Uterus (tissue), 4 donors: ENCODE results near the gene NFIA. TPM values are rescaled to one million over a fixed set of nuclear protein-coding genes. Genes with fewer than 3 reads are reported as not detected.

ENCODE experiments used
- DNase-seq, 2 donors: peaks; one replicate each; pipeline ENCODE4 v3.0.0-alpha.2; 2019 to 2020
- H3K27ac ChIP-seq, 2 donors: fragments of 200-600 bp; sonication (generic); 1 replicate in 1 of 2; 2 replicates in 1 of 2; pipeline ENCODE4 v1.5.1; 2016 to 2018
- H3K27me3 ChIP-seq, 2 donors: fragments of 200-600 bp; sonication (generic); one replicate each; pipeline ENCODE4 v1.5.1; 2018 to 2019; ENCODE audit warnings: control low read depth in 1 of 2
- H3K36me3 ChIP-seq, 2 donors: fragments of 200-600 bp; sonication (generic); one replicate each; pipeline ENCODE4 v1.5.1; 2019; ENCODE audit warnings: control low read depth in 1 of 2
- H3K4me1 ChIP-seq, 2 donors: fragments of 200-600 bp; sonication (generic); one replicate each; pipeline ENCODE4 v1.5.1; 2018 to 2019; ENCODE audit warnings: control low read depth in 1 of 2
- H3K4me3 ChIP-seq, 2 donors: fragments of 200-600 bp; sonication (generic); 1 replicate in 1 of 2; 2 replicates in 1 of 2; pipeline ENCODE4 v1.5.1; 2018 to 2019; ENCODE audit warnings: mild to moderate bottlenecking in 1 of 2
- H3K9me3 ChIP-seq, 2 donors: fragments of 200-600 bp; sonication (generic); one replicate each; pipeline ENCODE4 v1.5.1; 2019; ENCODE audit warnings: control low read depth in 1 of 2
- CTCF ChIP-seq, 4 experiments: fragments of 200-600 bp in 2 of 4; fragments of 450-650 bp in 2 of 4; sonication (generic) in 2 of 4; IDR thresholded peaks; one replicate each; pipeline ENCODE4 v1.5.1; 2016 to 2019; ENCODE audit warnings: antibody characterized with exemption in 4 of 4, mild to moderate bottlenecking in 2 of 4, moderate library complexity in 1 of 4
- POLR2A ChIP-seq, 2 donors: fragments of 450-650 bp; IDR thresholded peaks; one replicate each; pipeline ENCODE4 v1.6.1; 2016; ENCODE audit warnings: antibody characterized with exemption in 2 of 2, mild to moderate bottlenecking in 1 of 2, moderate library complexity in 1 of 2
- intact Hi-C: fragments of 100-400 bp; cut with DNase I; formaldehyde crosslinking; loops from one replicate; pipeline ENCODE4 v1.15.1; 2023; ENCODE audit warnings: low total_unique reads
- total RNA-seq, 4 donors: library from RNA; depleted of rRNA in 3 of 4; stranded (reverse); fragments of >200 nt in 3 of 4; gene quantifications; one replicate each; pipeline versions ENCODE4 v1.1.0 to v1.2.4, GENCODE V29; 2014 to 2023
- donor health status: DM: yes; HTN: yes; CAD: no.

Gene NFIA
- total RNA-seq, 4 donors from 2014 or later, result 49.2 to 116 (median 64.9) TPM

GRCh38 chr1:61392409-61393242 lies 310.3 kb downstream of the NFIA start:
- Histone ChIP-seq H3K4me3 (no peak overlapping the region), H3K4me1 (no peaks in the 10 kb centered on the region), H3K27ac (no peak overlapping the region)

GRCh38 chr1:61393575-61393974 lies 311.2 kb downstream of the NFIA start:
- Histone ChIP-seq H3K9me3 (peaks cover 0 to 5% of the 10 kb centered on the region in 2 donors), H3K4me1 (peaks cover 0 to under 1% of the 10 kb centered on the region in 2 donors), H3K4me3 (no peak overlapping the region), H3K36me3 (no peaks in the 10 kb centered on the region), H3K27ac (no peak overlapping the region), H3K27me3 (no peaks in the 10 kb centered on the region)
- DNase-seq, result no peak
- intact Hi-C loops, result no loop called here
- TF ChIP-seq CTCF (IDR thresholded peaks at IDR 0.05), result no peak
- TF ChIP-seq POLR2A (IDR thresholded peaks at IDR 0.05), result no peak

More at GRCh38 chr1:61392409-61393242, 310.3 kb downstream of the NFIA start:
- DNase-seq, result no peak
- Histone ChIP-seq H3K27me3 (no peaks in the 10 kb centered on the region), H3K9me3 (peaks cover 0 to 5% of the 10 kb centered on the region in 2 donors), H3K36me3 (no peaks in the 10 kb centered on the region)
- intact Hi-C loops, result no loop called here
- no peak for TF ChIP-seq POLR2A (IDR thresholded peaks at IDR 0.05)

- intact Hi-C loops, result no loop called here
- Histone ChIP-seq H3K9me3 (no peaks in the 10 kb centered on the region), H3K4me3 (no peak overlapping the region), H3K27ac (no peak overlapping the region), H3K4me1 (peaks cover 0 to 3% of the 10 kb centered on the region in 2 donors), H3K36me3 (no peaks in the 10 kb centered on the region), H3K27me3 (no peaks in the 10 kb centered on the region)
- peak in 1 of 2 donors; percentile 43 for DNase-seq
- TF ChIP-seq POLR2A (IDR thresholded peaks at IDR 0.05) (no peak), CTCF (IDR thresholded peaks at IDR 0.05) (no peak)
Observed at GRCh38 chr1:61395146-61395800, 312.9 kb downstream of the NFIA start.

GRCh38 chr1:61397495-61397894 lies 315.1 kb downstream of the NFIA start:
- intact Hi-C loops, result no loop called here
- no peak overlapping the region for H3K27ac ChIP-seq
- no peak for DNase-seq
- no peaks in the 10 kb centered on the region for H3K27me3 ChIP-seq
- no peaks in the 10 kb centered on the region for H3K9me3 ChIP-seq
- TF ChIP-seq CTCF (IDR thresholded peaks at IDR 0.05) (no peak), POLR2A (IDR thresholded peaks at IDR 0.05) (no peak)
- no peaks in the 10 kb centered on the region for H3K36me3 ChIP-seq
- H3K4me1 ChIP-seq, result peaks cover 0 to 3% of the 10 kb centered on the region in 2 donors
- no peak overlapping the region for H3K4me3 ChIP-seq

GRCh38 chr1:61397935-61398334 lies 315.6 kb downstream of the NFIA start:
- Histone ChIP-seq H3K36me3 (no peaks in the 10 kb centered on the region), H3K9me3 (no peaks in the 10 kb centered on the region), H3K27me3 (no peaks in the 10 kb centered on the region), H3K4me1 (peaks cover 0 to 3% of the 10 kb centered on the region in 2 donors), H3K4me3 (no peak overlapping the region), H3K27ac (no peak overlapping the region)
- DNase-seq, result no peak
- intact Hi-C loops, result no loop called here
- TF ChIP-seq CTCF (IDR thresholded peaks at IDR 0.05), result no peak
- no peak for TF ChIP-seq POLR2A (IDR thresholded peaks at IDR 0.05)
